Spinal cord (tissue), 4 donors: Measurements from ENCODE around the gene C3orf18. TPM values are rescaled to one million over a fixed set of nuclear protein-coding genes. Genes with fewer than 3 reads are reported as not detected.

ENCODE experiments used
- polyA plus RNA-seq, 2 donors: library from polyadenylated mRNA; unstranded; fragments of 120-200 nt; gene quantifications; one replicate each; pipeline ENCODE4 v1.2.1, GENCODE V29; 2013; ENCODE audit not compliant: insufficient read length in 2 of 2
- total RNA-seq, 2 donors: library from RNA; depleted of rRNA in 1 of 2; stranded (reverse); fragments of 120-200 nt in 1 of 2; fragments of >200 nt in 1 of 2; gene quantifications; one replicate each; pipeline versions ENCODE4 v1.2.3 to v1.2.4, GENCODE V29; 2013 to 2014

The C3orf18 gene
- total and polyA plus RNA-seq, 4 donors, result 22.6 to 43.6 (median 30.5) TPM

Other genes starting within 250 kb of the C3orf18 start
- gene HYAL2, start 245.0 kb downstream of the C3orf18 start, total RNA-seq, result 10 to 100 TPM; 30.0 to 92.3 TPM
- 10 to 100 TPM; 35.9 to 40.3 TPM for gene HYAL2, start 245.0 kb downstream of the C3orf18 start, polyA plus RNA-seq
- gene TUSC2, start 239.5 kb downstream of the C3orf18 start, total RNA-seq, result 10 to 100 TPM; 17.0 to 25.9 TPM
- 10 to 100 TPM; 48.5 to 50.7 TPM for gene TUSC2, start 239.5 kb downstream of the C3orf18 start, polyA plus RNA-seq
- 10 to 100 TPM; 17.7 to 25.4 TPM for gene RASSF1, start 226.9 kb downstream of the C3orf18 start, total RNA-seq
- gene RASSF1, start 226.9 kb downstream of the C3orf18 start, polyA plus RNA-seq, result 10 to 100 TPM; 24.2 to 29.2 TPM
- 10 to 100 TPM in 1 of 2 donors, 1 to 10 TPM in 1; 8.8 to 54.1 TPM for gene ZMYND10, start 222.0 kb downstream of the C3orf18 start, total RNA-seq
- gene ZMYND10, start 222.0 kb downstream of the C3orf18 start, polyA plus RNA-seq, result 10 to 100 TPM; 28.6 to 40.9 TPM
- 10 to 100 TPM; 22.6 to 33.2 TPM for gene NPRL2, start 217.0 kb downstream of the C3orf18 start, total RNA-seq
- 10 to 100 TPM; 40.9 to 43.8 TPM for gene NPRL2, start 217.0 kb downstream of the C3orf18 start, polyA plus RNA-seq
- gene CYB561D2, start 216.9 kb downstream of the C3orf18 start, total RNA-seq, result 10 to 100 TPM; 15.3 to 15.5 TPM
- gene CYB561D2, start 216.9 kb downstream of the C3orf18 start, polyA plus RNA-seq, result 10 to 100 TPM; 14.8 to 16.1 TPM
- 10 to 100 TPM; 21.6 to 49.6 TPM for gene TMEM115, start 208.2 kb downstream of the C3orf18 start, total RNA-seq
- 10 to 100 TPM; 44.0 to 44.8 TPM for gene TMEM115, start 208.2 kb downstream of the C3orf18 start, polyA plus RNA-seq
- 10 to 100 TPM; 11.6 to 27.0 TPM for gene CACNA2D2, start 64.1 kb downstream of the C3orf18 start, total RNA-seq
- 10 to 100 TPM; 49.6 to 59.2 TPM for gene CACNA2D2, start 64.1 kb downstream of the C3orf18 start, polyA plus RNA-seq
- gene HEMK1, start 1.8 kb upstream of the C3orf18 start, total RNA-seq, result 10 to 100 TPM in 1 of 2 donors, 1 to 10 TPM in 1; 4.3 to 23.7 TPM
- gene HEMK1, start 1.8 kb upstream of the C3orf18 start, polyA plus RNA-seq, result 10 to 100 TPM; 16.9 to 18.6 TPM
- gene CISH, start 44.0 kb upstream of the C3orf18 start, total RNA-seq, result 1 to 10 TPM; 1.1 to 2.4 TPM
- gene CISH, start 44.0 kb upstream of the C3orf18 start, polyA plus RNA-seq, result 1 to 10 TPM; 2.5 to 3.2 TPM
- gene MAPKAPK3, start 49.4 kb upstream of the C3orf18 start, total RNA-seq, result 10 to 100 TPM; 12.4 to 24.4 TPM
- gene MAPKAPK3, start 49.4 kb upstream of the C3orf18 start, polyA plus RNA-seq, result 10 to 100 TPM; 18.0 to 19.9 TPM
- 10 to 100 TPM; 11.0 to 31.5 TPM for gene DOCK3, start 107.2 kb upstream of the C3orf18 start, total RNA-seq
- 10 to 100 TPM; 34.5 to 35.7 TPM for gene DOCK3, start 107.2 kb upstream of the C3orf18 start, polyA plus RNA-seq